Keratinocyte (primary cell): ENCODE measurements around the gene DMGDH. TPM values are rescaled to one million over a fixed set of nuclear protein-coding genes. Genes with fewer than 3 reads are reported as not detected.

ENCODE experiments used
- DNase-seq: peaks from one replicate; pipeline ENCODE4 v3.0.0-alpha.2; 2011; ENCODE audit warnings: low read depth, missing footprints, low spot score
- FAIRE-seq: peaks from 2 replicates; lab custom pipeline; 2011; peaks lifted over from hg19 to GRCh38; lab: Jason Lieb, UNC
- H2AFZ ChIP-seq: 2 replicates; pipeline ENCODE4 v1.6.0; 2012; ENCODE audit warnings: low read length, control low read depth, inconsistent platforms; ENCODE audit not compliant: control insufficient read depth
- H3K27ac ChIP-seq: 2 replicates; pipeline ENCODE4 v1.5.1; 2011; ENCODE audit warnings: low read length; ENCODE audit not compliant: control insufficient read depth, insufficient read depth
- H3K27me3 ChIP-seq: 3 replicates; pipeline ENCODE4 v1.6.0; 2011; ENCODE audit warnings: low read length; ENCODE audit not compliant: control insufficient read depth, insufficient read depth; ENCODE audit errors: extremely low read depth
- H3K36me3 ChIP-seq, 2 experiments: 2 replicates in 1 of 2; 3 replicates in 1 of 2; pipeline ENCODE4 v1.5.1; 2011; ENCODE audit warnings: low read length in 2 of 2, mild to moderate bottlenecking in 1 of 2; ENCODE audit not compliant: control insufficient read depth in 2 of 2, insufficient read depth in 2 of 2; ENCODE audit errors: extremely low read depth in 1 of 2
- H3K4me1 ChIP-seq: 3 replicates; pipeline ENCODE4 v1.5.1; 2011; ENCODE audit warnings: low read length; ENCODE audit not compliant: control insufficient read depth, insufficient read depth; ENCODE audit errors: extremely low read depth
- H3K4me2 ChIP-seq: 3 replicates; pipeline ENCODE4 v1.6.0; 2011; ENCODE audit warnings: low read depth, low read length; ENCODE audit not compliant: control insufficient read depth, insufficient read depth; ENCODE audit errors: extremely low read depth
- H3K4me3 ChIP-seq, 3 experiments: fragments of 200-600 bp in 1 of 3; sonication (generic) in 1 of 3; 2 replicates in 2 of 3; 3 replicates in 1 of 3; pipeline ENCODE4 v1.5.1; 2011 to 2016; ENCODE audit warnings: low read length in 3 of 3, mild to moderate bottlenecking in 3 of 3, control low read depth in 2 of 3, inconsistent platforms in 1 of 3, low read depth in 1 of 3, mixed read lengths in 1 of 3, mixed run types in 1 of 3, moderate library complexity in 1 of 3; ENCODE audit not compliant: control insufficient read depth in 2 of 3, insufficient read depth in 2 of 3; ENCODE audit errors: extremely low read depth in 1 of 3
- H3K79me2 ChIP-seq: 2 replicates; pipeline ENCODE4 v1.6.0; 2012; ENCODE audit warnings: low read length; ENCODE audit not compliant: control insufficient read depth, insufficient read depth
- H3K9ac ChIP-seq: 3 replicates; pipeline ENCODE4 v1.6.0; 2011; ENCODE audit warnings: low read length; ENCODE audit not compliant: control insufficient read depth, insufficient read depth; ENCODE audit errors: extremely low read depth
- H3K9me1 ChIP-seq: 3 replicates; pipeline ENCODE4 v1.6.0; 2011; ENCODE audit warnings: low read length; ENCODE audit not compliant: control insufficient read depth, insufficient read depth; ENCODE audit errors: extremely low read depth
- H3K9me3 ChIP-seq: 2 replicates; pipeline ENCODE4 v1.5.1; 2012; ENCODE audit warnings: low read depth, low read length; ENCODE audit not compliant: control insufficient read depth
- H4K20me1 ChIP-seq: 3 replicates; pipeline ENCODE4 v1.6.0; 2011; ENCODE audit warnings: low read length; ENCODE audit not compliant: control insufficient read depth, insufficient read depth; ENCODE audit errors: extremely low read depth
- EZH2 ChIP-seq: IDR thresholded peaks from one replicate; pipeline ENCODE4 v1.6.1; 2012; ENCODE audit warnings: inconsistent platforms, mild to moderate bottlenecking, low read length, moderate library complexity
- dilution Hi-C: fragments of 300-500 bp; cut with MboI; formaldehyde crosslinking; loops from one replicate; pipeline ENCODE4 v1.7.0; 2020; ENCODE audit warnings: low sequenced_read_pairs; ENCODE audit not compliant: extremely low pct_ligation_motif_present
- polyA plus RNA-seq, 5 experiments: library from polyadenylated mRNA; depleted of rRNA in 3 of 5; stranded (reverse) in 3 of 5; stranded (forward) in 1 of 5; unstranded in 1 of 5; fragments of >200 nt; gene quantifications; 1 replicate in 1 of 5; 2 replicates in 3 of 5; 3 replicates in 1 of 5; pipeline versions ENCODE4 v1.2.1 to v1.2.3, GENCODE V29; 2011 to 2012; ENCODE audit warnings: missing spikeins in 2 of 5, low read depth in 1 of 5, low replicate concordance in 1 of 5
- TF ChIP-seq, protein P1 (sequence below), 3 experiments: IDR thresholded peaks in 1 of 3; conservative IDR thresholded peaks in 1 of 3; optimal IDR thresholded peaks in 1 of 3; 2 replicates in 2 of 3; 3 replicates in 1 of 3; pipeline versions ENCODE3 to v1.5.1; 2011; ENCODE audit warnings: low read length in 3 of 3, mild to moderate bottlenecking in 3 of 3, moderate library complexity in 2 of 3, control low read depth in 1 of 3, inconsistent platforms in 1 of 3; ENCODE audit not compliant: insufficient read depth in 2 of 3; ENCODE audit errors: extremely low read depth in 1 of 3

Gene DMGDH
- polyA plus RNA-seq, 1 donor (not counting 4 experiments of a cell fraction or from before 2014, with no cell fraction given): 0.20 TPM

DNA sequence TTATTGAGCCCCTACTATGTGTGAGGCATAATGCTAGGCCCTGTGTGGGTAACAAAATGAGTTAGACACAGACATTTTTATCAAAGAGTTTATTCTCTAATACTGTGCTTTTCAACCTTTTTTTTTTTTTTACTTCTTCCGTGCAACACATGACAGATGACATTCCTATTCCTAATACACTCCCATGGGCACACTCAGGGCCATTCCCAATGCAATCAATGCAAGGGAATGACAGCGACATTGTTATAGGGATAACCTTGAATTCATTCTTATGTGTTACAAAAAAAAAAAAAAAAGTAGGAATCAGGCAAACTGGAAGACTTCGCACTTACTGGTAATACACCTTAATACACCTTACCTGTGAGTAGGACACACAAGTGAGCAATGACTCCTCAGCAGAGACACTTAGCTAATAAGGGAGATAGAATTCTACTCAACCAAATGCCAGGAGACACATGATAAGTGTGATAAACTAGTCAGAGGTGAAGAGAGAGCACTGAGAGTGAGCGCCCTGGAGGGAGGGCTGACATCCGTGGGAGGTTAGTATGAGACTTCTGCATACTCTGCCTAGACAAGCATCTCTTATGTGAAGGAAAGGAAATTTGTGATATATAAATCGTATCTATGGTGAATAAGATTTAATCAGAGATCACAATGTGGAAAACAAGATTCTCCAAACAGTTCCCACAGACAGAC is 63.4 kb downstream of the DMGDH start:
- no peaks in the 10 kb centered on the region for H4K20me1 ChIP-seq
- H2AFZ ChIP-seq: no peak overlapping the region
- H3K9ac ChIP-seq: no peak overlapping the region
- no peak overlapping the region for H3K27ac ChIP-seq
- no peaks in the 10 kb centered on the region for H3K4me1 ChIP-seq
- no peak overlapping the region for H3K4me3 ChIP-seq
- peaks cover 4% of the 10 kb centered on the region for H3K27me3 ChIP-seq
- FAIRE-seq (no peak), DNase-seq (no peak)
- no peaks in the 10 kb centered on the region for H3K9me3 ChIP-seq
- dilution Hi-C loops: no loop called here
- no peaks in the 10 kb centered on the region for H3K79me2 ChIP-seq
- no peaks in the 10 kb centered on the region for H3K36me3 ChIP-seq
- H3K9me1 ChIP-seq: no peaks in the 10 kb centered on the region
- TF ChIP-seq EZH2: no peak
- TF ChIP-seq, protein P1, sequence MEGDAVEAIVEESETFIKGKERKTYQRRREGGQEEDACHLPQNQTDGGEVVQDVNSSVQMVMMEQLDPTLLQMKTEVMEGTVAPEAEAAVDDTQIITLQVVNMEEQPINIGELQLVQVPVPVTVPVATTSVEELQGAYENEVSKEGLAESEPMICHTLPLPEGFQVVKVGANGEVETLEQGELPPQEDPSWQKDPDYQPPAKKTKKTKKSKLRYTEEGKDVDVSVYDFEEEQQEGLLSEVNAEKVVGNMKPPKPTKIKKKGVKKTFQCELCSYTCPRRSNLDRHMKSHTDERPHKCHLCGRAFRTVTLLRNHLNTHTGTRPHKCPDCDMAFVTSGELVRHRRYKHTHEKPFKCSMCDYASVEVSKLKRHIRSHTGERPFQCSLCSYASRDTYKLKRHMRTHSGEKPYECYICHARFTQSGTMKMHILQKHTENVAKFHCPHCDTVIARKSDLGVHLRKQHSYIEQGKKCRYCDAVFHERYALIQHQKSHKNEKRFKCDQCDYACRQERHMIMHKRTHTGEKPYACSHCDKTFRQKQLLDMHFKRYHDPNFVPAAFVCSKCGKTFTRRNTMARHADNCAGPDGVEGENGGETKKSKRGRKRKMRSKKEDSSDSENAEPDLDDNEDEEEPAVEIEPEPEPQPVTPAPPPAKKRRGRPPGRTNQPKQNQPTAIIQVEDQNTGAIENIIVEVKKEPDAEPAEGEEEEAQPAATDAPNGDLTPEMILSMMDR (optimal IDR thresholded peaks at IDR 0.05 in 1 of 3, IDR thresholded peaks at IDR 0.05 in 1 of 3, conservative IDR thresholded peaks at IDR 0.05 in 1 of 3; ENCODE audit: extremely low read depth in 1 of 3, insufficient read depth in 2 of 3, low read length in 3 of 3): no peak
- no peak overlapping the region for H3K4me2 ChIP-seq

DNA sequence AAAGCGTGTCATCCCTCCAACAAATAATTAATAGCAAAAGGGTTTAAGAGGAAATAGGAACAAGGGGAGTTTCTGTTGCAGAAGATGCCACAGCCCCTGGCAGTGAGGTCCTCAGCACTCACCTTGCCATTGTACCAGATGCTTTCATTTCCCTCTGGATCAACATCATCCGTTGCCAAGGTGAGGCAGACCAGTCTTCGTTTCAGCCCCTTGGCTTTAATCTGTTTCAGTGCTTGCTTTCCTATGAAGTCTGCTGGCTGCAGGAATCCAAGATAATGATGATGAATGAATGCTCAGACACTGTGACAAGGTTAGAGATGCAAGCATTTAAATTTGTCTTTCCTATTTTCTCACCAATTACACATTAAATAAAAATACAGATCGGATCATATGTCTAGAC is 64.3 kb downstream of the DMGDH start:
- H3K9me3 ChIP-seq: no peaks in the 10 kb centered on the region
- H2AFZ ChIP-seq: no peak overlapping the region
- no peak overlapping the region for H3K4me3 ChIP-seq
- no peak for TF ChIP-seq EZH2
- TF ChIP-seq, protein P1 (optimal IDR thresholded peaks at IDR 0.05 in 1 of 3, IDR thresholded peaks at IDR 0.05 in 1 of 3, conservative IDR thresholded peaks at IDR 0.05 in 1 of 3; ENCODE audit: extremely low read depth in 1 of 3, insufficient read depth in 2 of 3, low read length in 3 of 3): no peak
- no peaks in the 10 kb centered on the region for H3K79me2 ChIP-seq
- no peaks in the 10 kb centered on the region for H3K9me1 ChIP-seq
- H3K4me1 ChIP-seq: no peaks in the 10 kb centered on the region
- H3K9ac ChIP-seq: no peak overlapping the region
- H4K20me1 ChIP-seq: no peaks in the 10 kb centered on the region
- no peak overlapping the region for H3K27ac ChIP-seq
- dilution Hi-C loops: no loop called here
- H3K27me3 ChIP-seq: peaks cover 4% of the 10 kb centered on the region
- H3K4me2 ChIP-seq: no peak overlapping the region
- H3K36me3 ChIP-seq: no peaks in the 10 kb centered on the region
- DNase-seq (no peak), FAIRE-seq (no peak)
